Fibroblast of pulmonary artery (primary cell): ENCODE data around the gene ARHGEF9.
"Not testable (repeated sequence)": the region's sequence is repeated elsewhere in the genome, so short reads cannot be mapped to it uniquely, and the experiment has no call there.

Experiments
- DNase-seq: peaks from one replicate; pipeline ENCODE4 v3.0.0-alpha.2; 2010; ENCODE audit warnings: low read depth
- H3K4me3 ChIP-seq: replicated peaks from 2 replicates; pipeline ENCODE4 v1.5.1; 2011; ENCODE audit warnings: low read depth, mild to moderate bottlenecking, control low read depth, low read length, moderate library complexity
- CTCF ChIP-seq: IDR thresholded peaks from 2 replicates; pipeline ENCODE4 v1.5.1; 2011; ENCODE audit warnings: mild to moderate bottlenecking, control low read depth, low read length, inconsistent platforms; ENCODE audit errors: missing control alignments

The ARHGEF9 gene

GRCh38 chrX:63652086-63652765, 132.8 kb downstream of the ARHGEF9 start:
- DNase-seq = no peak
- no peak for TF ChIP-seq CTCF
- no peak overlapping the region for H3K4me3 ChIP-seq

GRCh38 chrX:63645748-63646147, 139.3 kb downstream of the ARHGEF9 start:
- not testable (repeated sequence) for H3K4me3 ChIP-seq, DNase-seq

GRCh38 chrX:63635750-63636149, 149.3 kb downstream of the ARHGEF9 start:
- DNase-seq = no peak

GRCh38 chrX:63613531-63614028, 171.4 kb downstream of the ARHGEF9 start:
- DNase-seq = no peak
- no peak for TF ChIP-seq CTCF
- H3K4me3 ChIP-seq = no peak overlapping the region

More at GRCh38 chrX:63635750-63636149, 149.3 kb downstream of the ARHGEF9 start:
- no peak overlapping the region for H3K4me3 ChIP-seq
- TF ChIP-seq CTCF = no peak

- DNase-seq = no peak
- no peak overlapping the region for H3K4me3 ChIP-seq
- no peak for TF ChIP-seq CTCF
These were observed 199.1 kb downstream of the ARHGEF9 start for GRCh38 chrX:63585936-63586335.
